GM19455 (cell line): ENCODE measurements around the gene CLSTN1.
A peak's percentile ranks its signal among the peaks of the same experiment; 100 is the strongest.

ENCODE experiments used
- ATAC-seq: cut with Tn5 transposase; IDR thresholded peaks from one replicate; pipeline ENCODE4 v1.9.1; 2021; ENCODE audit not compliant: unreplicated experiment

CLSTN1 gene

GRCh38 chr1:9823943-9824701 lies at the start of gene CLSTN1:
Gene CLSTN1, minus strand, starts transcription at chr1:9823965. Its CDS starts 232 bp downstream, at chr1:9823733.
- peak; percentile 61 for ATAC-seq

- no peak for ATAC-seq
Observed at GRCh38 chr1:9873385-9873784, 49.6 kb upstream of the CLSTN1 start.

DNA sequence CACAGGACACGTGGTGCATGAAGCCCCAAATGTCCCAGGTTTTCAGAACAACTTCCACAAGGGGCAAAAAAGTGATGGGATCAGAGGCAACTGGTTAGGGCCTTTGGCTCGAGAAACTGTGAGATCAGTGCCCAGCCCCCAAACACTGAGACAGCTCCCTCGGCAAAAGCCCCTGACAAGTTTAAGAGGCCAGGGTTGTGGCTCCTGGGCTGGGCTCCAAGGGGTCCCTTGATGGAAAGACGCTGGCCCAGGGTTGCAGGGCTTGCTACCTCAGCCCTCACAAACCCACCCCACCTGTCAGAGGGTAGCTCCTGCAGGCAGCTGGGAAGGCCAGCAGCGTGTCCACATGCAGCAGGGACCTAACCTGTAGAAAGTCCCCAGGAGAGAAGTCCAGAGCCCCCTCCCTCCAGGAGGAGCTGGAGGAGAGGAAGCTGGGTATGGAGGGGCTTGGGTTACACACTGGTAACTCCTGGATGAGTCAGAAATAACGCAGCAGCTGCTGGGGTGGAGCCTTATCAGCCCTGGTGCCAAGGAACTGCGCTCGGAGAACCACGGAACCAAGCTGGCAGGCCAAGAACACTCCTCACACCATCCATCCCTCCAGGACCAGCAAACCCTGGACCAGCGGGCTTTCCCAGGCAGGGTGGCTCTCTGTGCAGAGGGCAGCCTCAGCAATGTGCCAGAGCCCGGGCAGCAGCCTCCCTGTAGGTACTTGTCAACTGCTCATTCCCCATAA lies 48.8 kb upstream of the CLSTN1 start:
- no peak for ATAC-seq

- ATAC-seq = no peak
Observed at GRCh38 chr1:9871707-9872425, 48.1 kb upstream of the CLSTN1 start.

DNA sequence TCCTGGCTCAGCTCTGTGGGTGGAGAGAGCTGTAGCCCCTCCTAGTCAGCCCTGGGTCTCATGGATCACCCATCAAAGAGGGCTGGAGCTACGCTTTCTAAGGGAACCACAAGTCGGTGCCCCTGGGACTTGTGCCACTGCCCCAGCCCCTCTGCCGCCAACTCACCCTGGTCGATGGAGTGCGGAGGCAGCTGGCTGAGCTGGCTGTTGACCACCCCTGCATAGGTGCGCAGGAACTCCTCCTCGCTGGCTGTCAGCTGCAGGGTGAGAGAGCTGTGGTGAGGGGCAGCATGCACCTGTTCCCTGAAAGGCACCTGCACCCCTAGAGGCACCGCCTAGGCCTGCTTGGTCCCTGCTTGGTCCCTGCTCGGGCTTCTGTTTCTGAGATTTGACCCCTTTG lies 47.3 kb upstream of the CLSTN1 start:
- no peak for ATAC-seq

- ATAC-seq = no peak
Observed at GRCh38 chr1:9870572-9870971, 46.8 kb upstream of the CLSTN1 start.

- no peak for ATAC-seq
Observed at GRCh38 chr1:9869831-9870251, 46.1 kb upstream of the CLSTN1 start.

GRCh38 chr1:9868244-9868590 lies 44.5 kb upstream of the CLSTN1 start:
- ATAC-seq = no peak

- no peak for ATAC-seq
Observed at GRCh38 chr1:9867408-9868243, 43.9 kb upstream of the CLSTN1 start.

- no peak for ATAC-seq
Observed at GRCh38 chr1:9866836-9867235, 43.1 kb upstream of the CLSTN1 start.

- ATAC-seq = no peak
Observed at GRCh38 chr1:9865724-9866123, 42.0 kb upstream of the CLSTN1 start.

- no peak for ATAC-seq
Observed at GRCh38 chr1:9863371-9863770, 39.6 kb upstream of the CLSTN1 start.

- no peak for ATAC-seq
Observed at GRCh38 chr1:9861360-9861759, 37.6 kb upstream of the CLSTN1 start.

- no peak for ATAC-seq
Observed at GRCh38 chr1:9860887-9861286, 37.1 kb upstream of the CLSTN1 start.

GRCh38 chr1:9859281-9860014 lies 35.7 kb upstream of the CLSTN1 start:
- no peak for ATAC-seq

DNA sequence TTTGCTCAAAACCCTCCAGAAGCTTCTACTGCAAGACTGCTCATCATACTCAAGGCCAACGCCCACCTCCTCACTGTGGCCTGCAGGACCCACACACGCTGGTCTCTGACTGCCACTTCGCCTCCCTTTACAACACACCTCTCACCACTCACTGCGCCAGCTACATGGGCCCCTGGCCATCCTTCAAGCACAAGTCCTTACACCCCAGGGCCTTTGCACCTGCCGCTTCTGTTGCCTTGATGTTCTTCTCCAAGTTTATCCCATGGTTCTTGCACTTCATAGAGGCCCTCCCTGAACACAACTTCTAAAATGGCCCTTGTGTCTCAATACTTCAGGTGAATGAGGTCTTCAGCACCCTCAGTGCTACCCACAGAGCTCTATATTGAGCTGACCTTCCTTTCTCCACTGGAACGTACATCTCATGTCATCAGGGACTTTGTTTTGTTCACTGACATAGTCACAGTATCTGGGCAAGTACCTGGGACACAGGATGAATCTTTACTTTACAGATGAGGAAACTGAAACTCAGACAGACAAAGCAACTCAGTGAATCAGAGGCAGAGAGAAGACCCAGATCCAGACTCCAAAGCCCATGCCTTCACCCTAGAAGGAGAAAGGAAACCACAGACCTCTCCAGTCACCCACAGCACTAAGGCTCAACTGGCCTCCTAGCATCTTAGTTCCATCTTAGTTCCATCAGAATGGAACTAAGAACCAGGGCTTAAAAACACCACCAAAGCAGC lies 34.7 kb upstream of the CLSTN1 start:
- ATAC-seq = no peak

- no peak for ATAC-seq
Observed at GRCh38 chr1:9855186-9855585, 31.4 kb upstream of the CLSTN1 start.

GRCh38 chr1:9853249-9853595 lies 29.5 kb upstream of the CLSTN1 start:
- no peak for ATAC-seq

DNA sequence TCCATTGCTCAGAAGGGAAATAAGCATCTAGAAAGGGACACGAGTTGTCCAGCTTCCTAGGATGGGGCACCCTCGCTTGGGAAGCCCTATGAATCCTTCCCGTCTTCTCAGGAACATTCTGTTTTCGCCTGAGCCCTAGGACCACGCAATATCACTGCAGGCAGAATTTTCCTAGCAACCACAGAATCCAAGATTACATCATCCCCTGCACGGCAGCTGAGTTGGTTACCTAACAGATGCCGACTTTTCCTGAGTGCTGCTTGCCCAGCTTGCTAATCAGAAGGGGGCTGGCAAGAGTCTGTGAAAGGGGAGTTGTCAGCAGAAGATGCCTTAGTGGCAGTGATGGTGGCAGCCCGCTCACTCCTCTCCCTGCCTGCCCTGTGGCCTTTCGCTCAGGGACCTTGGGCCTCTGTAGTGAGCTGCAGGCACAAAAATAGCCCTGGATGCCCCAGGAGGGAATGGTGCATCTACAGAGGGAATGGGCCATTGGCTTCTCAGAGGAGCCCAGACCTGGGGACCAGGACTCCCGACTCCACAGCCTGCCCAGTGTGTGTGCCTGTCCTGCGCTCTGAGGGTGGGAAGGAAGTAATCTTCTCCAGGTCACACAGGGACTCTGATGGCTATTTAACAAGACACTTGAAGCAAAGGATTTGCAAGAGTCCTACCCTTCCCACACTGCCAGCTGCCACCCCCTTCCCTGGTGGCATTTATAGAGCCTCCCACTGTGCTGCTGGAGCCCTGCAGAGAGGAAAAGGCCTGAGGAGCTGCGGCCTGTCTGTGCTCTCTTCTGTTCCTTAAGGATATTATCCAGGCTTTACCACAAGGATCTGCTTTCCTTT lies 28.9 kb upstream of the CLSTN1 start:
- ATAC-seq = no peak
